Cardiac muscle cell (in vitro differentiated cells and primary cell): Measurements from ENCODE around the gene BLCAP. TPM values are rescaled to one million over a fixed set of nuclear protein-coding genes. Genes with fewer than 3 reads are reported as not detected.

Experiments
- DNase-seq, 2 donors: peaks; one replicate each; pipeline versions ENCODE4 v3.0.0 to v3.0.0-alpha.2; 2010 to 2017; ENCODE audit warnings: low read depth in 1 of 2, low spot score in 1 of 2
- H3K27ac ChIP-seq: fragments of 200-600 bp; sonication (generic); 2 replicates; pipeline ENCODE4 v1.5.1; 2016
- H3K27me3 ChIP-seq: fragments of 200-600 bp; sonication (generic); 2 replicates; pipeline ENCODE4 v1.6.0; 2016; ENCODE audit warnings: control low read depth
- H3K36me3 ChIP-seq: fragments of 200-600 bp; sonication (generic); 2 replicates; pipeline ENCODE4 v1.5.1; 2016; ENCODE audit warnings: control low read depth
- H3K4me1 ChIP-seq: fragments of 200-600 bp; sonication (generic); 2 replicates; pipeline ENCODE4 v1.8.1; 2017; ENCODE audit warnings: low read depth, mild to moderate bottlenecking, mixed run types
- H3K4me3 ChIP-seq: fragments of 200-600 bp; sonication (generic); 2 replicates; pipeline ENCODE4 v1.5.1; 2016; ENCODE audit warnings: mild to moderate bottlenecking
- H3K9me3 ChIP-seq: fragments of 200-600 bp; sonication (generic); 2 replicates; pipeline ENCODE4 v1.5.1; 2017; ENCODE audit warnings: low read depth, mild to moderate bottlenecking, control low read depth
- polyA plus RNA-seq: library from polyadenylated mRNA; unstranded; fragments of >200 nt; fragmentation: Nextera tagmentation; extraction: Ambion mirVana; gene quantifications from 2 replicates; pipeline ENCODE4 v1.2.1, GENCODE V29; 2016
- total RNA-seq: library from RNA; depleted of rRNA; stranded (reverse); fragments of >200 nt; gene quantifications from 2 replicates; pipeline ENCODE4 v1.2.3, GENCODE V29; 2016
- TF ChIP-seq, protein P1 (sequence below): IDR thresholded peaks from 2 replicates; pipeline ENCODE4 v1.5.1; 2012; ENCODE audit warnings: low read depth, mild to moderate bottlenecking, low read length

Gene BLCAP
- total and polyA plus RNA-seq, 2 experiments from 2014 or later = 87.4 to 112 TPM

DNA sequence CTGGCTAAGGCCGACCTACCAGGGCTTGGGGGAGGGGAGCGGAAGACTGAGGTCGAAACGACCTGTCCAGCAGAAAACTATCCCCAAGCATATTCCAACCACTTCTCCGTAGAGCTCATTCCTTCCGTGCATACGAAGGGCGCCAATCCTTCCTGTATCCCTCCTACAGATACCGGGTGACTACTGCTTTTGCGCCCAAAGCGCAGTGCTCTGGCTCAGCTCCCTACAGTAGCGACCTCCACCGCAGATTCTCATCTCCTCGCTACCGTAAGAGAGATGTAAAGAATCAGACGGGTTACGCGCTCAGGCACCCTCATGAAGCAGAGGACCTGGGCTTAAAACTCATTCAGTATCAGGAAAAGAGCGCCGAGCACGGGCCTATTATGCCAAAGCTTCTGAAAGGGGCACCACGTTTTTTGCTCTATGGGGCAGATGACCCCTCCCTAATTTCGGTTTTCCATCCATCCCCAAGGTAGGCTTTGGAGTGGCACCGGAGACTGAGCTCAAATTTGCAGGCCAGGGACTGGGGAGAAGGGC is 7.2 kb downstream of the BLCAP start:
- Histone ChIP-seq H3K36me3 (no peaks in the 10 kb centered on the region), H3K27ac (no peak overlapping the region), H3K4me3 (no peak overlapping the region), H3K9me3 (no peaks in the 10 kb centered on the region), H3K27me3 (no peaks in the 10 kb centered on the region), H3K4me1 (peaks cover 19% of the 10 kb centered on the region)
- TF ChIP-seq, protein P1, sequence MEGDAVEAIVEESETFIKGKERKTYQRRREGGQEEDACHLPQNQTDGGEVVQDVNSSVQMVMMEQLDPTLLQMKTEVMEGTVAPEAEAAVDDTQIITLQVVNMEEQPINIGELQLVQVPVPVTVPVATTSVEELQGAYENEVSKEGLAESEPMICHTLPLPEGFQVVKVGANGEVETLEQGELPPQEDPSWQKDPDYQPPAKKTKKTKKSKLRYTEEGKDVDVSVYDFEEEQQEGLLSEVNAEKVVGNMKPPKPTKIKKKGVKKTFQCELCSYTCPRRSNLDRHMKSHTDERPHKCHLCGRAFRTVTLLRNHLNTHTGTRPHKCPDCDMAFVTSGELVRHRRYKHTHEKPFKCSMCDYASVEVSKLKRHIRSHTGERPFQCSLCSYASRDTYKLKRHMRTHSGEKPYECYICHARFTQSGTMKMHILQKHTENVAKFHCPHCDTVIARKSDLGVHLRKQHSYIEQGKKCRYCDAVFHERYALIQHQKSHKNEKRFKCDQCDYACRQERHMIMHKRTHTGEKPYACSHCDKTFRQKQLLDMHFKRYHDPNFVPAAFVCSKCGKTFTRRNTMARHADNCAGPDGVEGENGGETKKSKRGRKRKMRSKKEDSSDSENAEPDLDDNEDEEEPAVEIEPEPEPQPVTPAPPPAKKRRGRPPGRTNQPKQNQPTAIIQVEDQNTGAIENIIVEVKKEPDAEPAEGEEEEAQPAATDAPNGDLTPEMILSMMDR = no peak
- no peak for DNase-seq

DNA sequence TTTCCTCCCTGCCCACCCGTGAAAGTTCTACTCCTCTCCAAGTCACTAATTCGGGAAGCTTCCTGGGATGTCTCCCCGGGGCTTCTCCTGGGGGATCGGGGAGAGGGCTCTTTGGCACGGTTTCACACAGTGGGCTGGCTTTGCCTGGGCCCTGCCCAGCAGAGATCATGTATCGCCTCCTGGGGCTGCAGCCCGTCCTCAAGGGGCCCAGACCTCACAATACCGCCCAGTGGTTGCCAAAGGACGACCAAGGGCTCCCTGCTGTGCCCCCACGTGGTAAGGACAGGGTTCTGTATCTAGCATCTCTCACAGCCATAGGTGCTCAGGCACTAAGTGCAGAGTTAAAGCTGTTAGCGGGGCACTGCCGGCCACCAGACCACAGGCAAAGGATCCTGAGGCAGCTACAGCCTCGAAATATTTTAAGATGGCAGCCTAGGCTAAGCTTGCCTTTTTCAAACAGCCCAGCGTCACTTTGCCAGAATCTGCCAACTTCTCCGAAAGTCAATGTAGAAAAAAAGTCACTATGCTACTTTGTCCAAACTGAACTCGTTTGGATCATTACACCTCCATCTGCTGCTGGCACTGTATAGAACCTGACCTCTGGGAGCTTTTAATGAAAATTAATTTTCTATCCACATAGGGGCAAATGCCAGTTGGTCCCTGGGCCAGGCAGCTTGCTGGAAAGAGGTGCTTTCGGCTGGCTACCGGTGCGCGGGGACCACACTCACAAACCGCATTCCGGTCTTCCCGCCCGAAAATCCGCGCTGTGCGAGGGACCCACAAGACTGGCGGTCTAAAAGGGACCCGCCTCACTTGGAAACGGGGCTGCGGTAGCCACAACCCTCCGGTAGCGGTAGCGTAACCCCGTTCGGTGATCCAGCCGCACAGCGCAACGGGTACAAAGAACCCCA is 7.9 kb downstream of the BLCAP start:
- no peaks in the 10 kb centered on the region for H3K36me3 ChIP-seq
- TF ChIP-seq, protein P1 = no peak
- no peaks in the 10 kb centered on the region for H3K9me3 ChIP-seq
- peaks cover 16% of the 10 kb centered on the region for H3K4me1 ChIP-seq
- peak overlapping the region; percentile 3 for H3K27ac ChIP-seq
- no peak overlapping the region for H3K4me3 ChIP-seq
- peak in 1 of 2 donors; percentile 33 for DNase-seq
- H3K27me3 ChIP-seq = no peaks in the 10 kb centered on the region

DNA sequence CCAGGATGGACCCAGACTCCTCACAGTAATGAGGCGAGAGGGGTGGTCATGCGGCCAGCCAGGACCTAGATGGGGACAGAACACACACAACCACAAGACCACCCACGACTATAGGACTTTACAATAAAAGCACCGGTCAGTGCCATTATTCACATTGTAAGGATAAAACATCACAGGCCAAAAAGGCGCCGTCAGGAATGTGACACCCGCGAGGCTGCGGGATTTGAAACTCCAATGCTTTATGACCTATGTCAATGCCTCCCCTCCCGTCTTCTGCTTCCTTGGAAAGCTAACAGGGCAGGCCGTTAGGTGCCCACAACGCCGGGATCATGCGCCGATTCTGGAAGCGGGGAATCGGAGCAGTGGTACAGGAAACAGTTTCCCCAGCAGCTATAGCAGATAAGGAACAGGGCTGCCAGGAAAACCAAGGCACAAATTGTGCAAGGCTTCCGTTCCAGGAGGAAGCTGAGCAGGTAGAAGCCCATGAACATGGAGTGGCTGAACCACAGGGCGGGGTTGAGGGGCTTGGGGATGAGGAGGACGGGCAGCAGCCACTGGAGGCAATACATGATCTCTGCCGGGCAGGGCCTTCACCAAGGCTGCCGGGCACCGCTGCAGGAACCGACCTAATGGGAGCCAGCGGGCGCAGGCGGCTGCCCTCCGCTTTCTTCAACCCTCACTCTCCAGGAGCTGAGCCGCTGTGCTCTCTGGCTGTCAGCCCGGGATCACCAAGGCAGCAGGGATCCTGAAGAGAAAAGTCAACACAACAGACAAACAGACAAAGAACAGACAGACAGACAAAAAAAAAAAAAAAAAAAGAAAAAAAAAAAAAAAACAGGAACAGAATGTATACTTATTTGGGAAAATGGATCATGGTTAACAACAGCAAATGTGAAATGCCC is 8.8 kb downstream of the BLCAP start:
- no peaks in the 10 kb centered on the region for H3K27me3 ChIP-seq
- no peaks in the 10 kb centered on the region for H3K36me3 ChIP-seq
- H3K4me3 ChIP-seq = no peak overlapping the region
- no peaks in the 10 kb centered on the region for H3K9me3 ChIP-seq
- H3K27ac ChIP-seq = no peak overlapping the region
- TF ChIP-seq, protein P1 = no peak
- DNase-seq = no peak
- H3K4me1 ChIP-seq = peaks cover 12% of the 10 kb centered on the region

DNA sequence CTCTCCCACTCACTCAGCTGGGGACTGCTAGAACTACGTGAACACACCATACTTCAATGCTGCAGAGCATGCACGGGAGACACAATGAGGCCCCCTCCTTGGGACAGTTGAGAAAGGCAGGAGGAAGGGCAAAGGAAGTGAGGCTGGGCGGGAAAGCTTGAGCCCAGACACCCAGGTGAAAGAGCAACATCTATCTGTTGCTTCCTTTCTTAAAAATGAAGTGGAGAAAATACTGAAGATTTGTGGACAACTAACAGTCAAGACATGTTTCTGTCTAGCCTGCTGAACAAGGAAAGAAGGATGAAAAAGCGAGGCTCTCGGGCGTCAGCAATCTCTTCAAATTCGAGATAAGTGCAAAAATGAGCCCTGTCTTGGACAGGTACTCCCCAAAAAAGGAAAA is 9.6 kb downstream of the BLCAP start:
- Histone ChIP-seq H3K27me3 (no peaks in the 10 kb centered on the region), H3K4me1 (peaks cover 12% of the 10 kb centered on the region), H3K4me3 (no peak overlapping the region), H3K36me3 (peaks cover 7% of the 10 kb centered on the region), H3K9me3 (no peaks in the 10 kb centered on the region), H3K27ac (peak overlapping the region; percentile 21)
- DNase-seq = no peak
- TF ChIP-seq, protein P1 = no peak
